UCSD-AML1 (cell line): ENCODE results near the gene NR2C2AP.
"Not testable (repeated sequence)": the region's sequence is repeated elsewhere in the genome, so short reads cannot be mapped to it uniquely, and the experiment has no call there.

Source experiments
- DNase-seq: peaks from one replicate; lab custom pipeline; 2025; ENCODE audit not compliant: unreplicated experiment; lab: John Stamatoyannopoulos, UW

The NR2C2AP gene

GRCh38 chr19:19203012-19203856 is at the start of gene NR2C2AP:
NR2C2AP (minus strand) TSS chr19:19203414; CDS start chr19:19203060, 354 bp downstream.
- DNase-seq, result peak; percentile 92

- DNase-seq, result no peak
Measured at GRCh38 chr19:19250196-19250801, 47.1 kb upstream of the NR2C2AP start.

GRCh38 chr19:19240476-19240875 is 37.3 kb upstream of the NR2C2AP start:
- no peak for DNase-seq

GRCh38 chr19:19239675-19240074 is 36.5 kb upstream of the NR2C2AP start:
- no peak for DNase-seq

- no peak for DNase-seq
Measured at GRCh38 chr19:19238126-19238894, 35.1 kb upstream of the NR2C2AP start.

- no peak for DNase-seq
Measured at GRCh38 chr19:19236173-19236572, 33.0 kb upstream of the NR2C2AP start.

GRCh38 chr19:19234220-19234816 is 31.1 kb upstream of the NR2C2AP start:
- DNase-seq, result no peak

GRCh38 chr19:19232261-19232721 is 29.1 kb upstream of the NR2C2AP start:
- DNase-seq, result no peak

GRCh38 chr19:19230999-19231398 is 27.8 kb upstream of the NR2C2AP start:
- no peak for DNase-seq

- DNase-seq, result no peak
Measured at GRCh38 chr19:19229701-19230100, 26.5 kb upstream of the NR2C2AP start.

GRCh38 chr19:19227217-19227616 is 24.0 kb upstream of the NR2C2AP start:
- DNase-seq, result no peak

GRCh38 chr19:19226663-19227062 is 23.4 kb upstream of the NR2C2AP start:
- DNase-seq, result no peak

GRCh38 chr19:19226204-19226603 is 23.0 kb upstream of the NR2C2AP start:
- no peak for DNase-seq

GRCh38 chr19:19224852-19225494 is 21.8 kb upstream of the NR2C2AP start:
- DNase-seq, result peak; percentile 85

- DNase-seq, result no peak
Measured at GRCh38 chr19:19224150-19224851, 21.1 kb upstream of the NR2C2AP start.

- DNase-seq, result no peak
Measured at GRCh38 chr19:19223636-19224035, 20.4 kb upstream of the NR2C2AP start.

GRCh38 chr19:19223060-19223459 is 19.8 kb upstream of the NR2C2AP start:
- no peak for DNase-seq

- not testable (repeated sequence) for DNase-seq
Measured at GRCh38 chr19:19221000-19221399, 17.8 kb upstream of the NR2C2AP start.

GRCh38 chr19:19218911-19219310 is 15.7 kb upstream of the NR2C2AP start:
- no peak for DNase-seq

GRCh38 chr19:19217099-19217498 is 13.9 kb upstream of the NR2C2AP start:
- DNase-seq, result no peak
